HG03575 (cell line): ENCODE measurements around the gene TET1.
"Not testable (repeated sequence)": the region's sequence is repeated elsewhere in the genome, so short reads cannot be mapped to it uniquely, and the experiment has no call there.

Source experiments
- ATAC-seq: cut with Tn5 transposase; IDR thresholded peaks from one replicate; pipeline ENCODE4 v1.9.1; 2021; ENCODE audit not compliant: unreplicated experiment, insufficient number of reproducible peaks, low FRiP score; ENCODE audit errors: extremely low read depth

The TET1 gene

DNA sequence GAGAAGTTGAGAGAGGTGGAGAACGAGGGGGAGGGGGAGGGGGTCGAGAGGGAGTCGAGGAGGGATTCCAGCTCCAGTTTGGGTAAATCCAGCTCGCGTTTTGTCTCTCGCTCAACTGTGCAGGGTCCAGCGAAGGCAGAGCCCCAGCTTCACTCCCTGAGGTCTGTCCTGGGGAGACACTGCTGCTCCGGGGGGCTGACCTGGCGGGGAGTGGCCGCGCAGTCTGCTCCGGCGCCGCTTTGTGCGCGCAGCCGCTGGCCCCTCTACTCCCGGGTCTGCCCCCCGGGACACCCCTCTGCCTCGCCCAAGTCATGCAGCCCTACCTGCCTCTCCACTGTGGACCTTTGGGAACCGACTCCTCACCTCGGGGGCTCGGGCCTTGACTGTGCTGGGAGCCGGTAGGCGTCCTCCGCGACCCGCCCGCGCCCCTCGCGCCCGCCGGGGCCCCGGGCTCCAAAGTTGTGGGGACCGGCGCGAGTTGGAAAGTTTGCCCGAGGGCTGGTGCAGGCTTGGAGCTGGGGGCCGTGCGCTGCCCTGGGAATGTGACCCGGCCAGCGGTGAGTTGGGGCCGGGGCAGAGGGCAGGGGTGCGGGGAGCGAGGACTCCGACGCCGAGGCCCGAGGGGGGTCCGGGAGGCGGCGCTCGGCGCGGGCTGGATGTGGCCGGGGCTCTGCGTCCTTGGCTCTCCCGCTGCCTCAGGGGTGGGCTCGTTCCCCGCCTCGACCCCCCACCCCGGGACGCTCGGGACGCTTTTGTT lies at the start of gene TET1:
Gene TET1, plus strand, starts transcription at position 152 of the 757 bp plus-strand sequence. CDS start 12,002 bp downstream, outside the sequence.
- ATAC-seq, result no peak

DNA sequence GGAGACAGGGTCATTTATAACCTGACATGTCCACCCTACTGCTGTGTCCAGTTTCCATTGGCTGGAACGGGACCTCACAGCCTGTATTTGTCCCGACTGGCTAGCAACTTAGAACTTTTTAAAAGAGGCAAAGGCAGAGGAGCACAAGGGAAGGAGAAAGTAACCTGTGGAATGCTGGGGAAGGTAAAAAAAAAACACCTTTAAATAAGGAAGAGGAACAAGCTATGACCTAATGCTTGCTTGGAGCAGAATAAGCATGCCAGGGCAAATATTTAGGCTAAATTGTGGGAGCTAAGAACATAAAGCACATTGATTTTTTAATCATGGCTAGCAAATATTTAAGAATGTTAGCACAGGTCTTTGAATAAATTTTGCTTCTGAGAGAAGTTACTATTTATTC lies 43.9 kb upstream of the TET1 start:
- ATAC-seq, result not testable (repeated sequence)

DNA sequence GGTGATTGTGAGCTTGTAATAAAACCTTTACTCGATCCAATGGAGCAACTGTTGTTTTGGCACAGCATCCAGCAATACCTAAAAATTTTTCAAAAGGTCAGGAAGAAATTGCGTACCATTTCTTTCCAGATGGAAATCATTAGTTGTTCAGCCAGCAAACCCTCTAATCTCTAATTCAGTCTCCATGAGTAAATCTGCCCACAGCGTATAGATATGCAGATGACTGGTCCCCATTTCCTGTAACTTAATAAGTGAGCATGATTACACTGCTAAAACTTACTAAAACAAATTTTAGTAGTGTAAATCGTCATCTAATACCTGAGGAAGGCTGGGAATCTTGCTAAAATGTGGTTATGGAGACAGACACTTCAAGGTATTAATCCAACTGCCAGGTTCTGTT lies 43.4 kb upstream of the TET1 start:
- ATAC-seq, result no peak

DNA sequence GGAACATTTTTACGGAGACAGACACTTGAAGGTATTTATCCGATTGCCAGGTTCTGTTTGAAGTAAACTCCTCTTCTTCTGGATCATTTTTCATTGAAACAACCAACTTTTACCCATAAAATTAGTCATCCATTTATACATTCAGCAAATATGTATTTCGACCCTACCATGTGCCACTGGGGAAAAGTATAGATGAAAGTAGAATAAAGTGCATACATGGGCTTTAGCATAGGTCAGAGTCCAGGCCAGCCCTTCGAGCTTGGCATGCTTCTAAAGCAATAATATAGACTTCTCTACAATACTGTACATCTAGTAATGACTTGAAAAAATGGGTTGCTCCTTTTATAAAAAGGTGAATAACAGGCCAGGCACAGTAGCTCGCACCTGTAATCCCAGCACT lies 42.9 kb upstream of the TET1 start:
- no peak for ATAC-seq

DNA sequence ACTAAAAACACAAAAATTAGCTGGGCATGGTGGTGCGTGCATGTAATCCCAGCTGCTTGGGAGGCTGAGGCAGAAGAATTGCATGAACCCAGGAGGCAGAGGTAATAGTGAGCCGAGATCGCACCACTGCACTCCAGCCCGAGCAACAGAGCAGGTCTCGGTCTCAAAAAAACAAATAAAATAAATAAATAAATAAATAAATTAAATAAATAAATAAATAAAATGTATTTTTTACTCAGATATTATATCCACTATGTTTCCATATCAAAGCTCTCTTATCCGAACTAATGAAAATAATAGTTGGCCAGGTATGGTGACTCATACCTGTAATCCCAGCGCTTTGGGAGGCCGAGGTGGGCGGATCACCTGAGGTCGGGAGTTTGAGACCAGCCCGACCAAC lies 41.5 kb upstream of the TET1 start:
- not testable (repeated sequence) for ATAC-seq

DNA sequence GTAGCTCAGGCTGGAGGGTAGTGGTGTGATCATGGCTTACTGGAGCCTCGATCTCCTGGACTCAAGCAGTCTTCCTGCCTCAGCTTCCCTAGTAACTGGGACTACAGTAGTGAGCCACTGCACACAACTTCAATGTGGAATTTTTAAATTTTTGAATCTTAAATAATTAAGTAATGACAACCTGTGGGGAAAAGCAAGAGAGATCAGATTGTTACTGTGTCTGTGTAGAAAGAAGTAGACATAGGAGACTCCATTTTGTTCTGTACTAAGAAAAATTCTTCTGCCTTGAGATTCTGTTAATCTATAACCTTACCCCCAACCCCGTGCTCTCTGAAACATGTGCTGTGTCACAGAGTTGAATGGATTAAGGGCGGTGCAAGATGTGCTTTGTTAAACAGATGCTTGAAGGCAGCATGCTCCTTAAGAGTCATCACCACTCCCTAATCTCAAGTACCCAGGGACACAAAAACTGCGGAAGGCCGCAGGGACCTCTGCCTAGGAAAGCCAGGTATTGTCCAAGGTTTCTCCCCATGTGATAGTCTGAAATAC lies 34.6 kb upstream of the TET1 start:
- ATAC-seq, result not testable (repeated sequence)

DNA sequence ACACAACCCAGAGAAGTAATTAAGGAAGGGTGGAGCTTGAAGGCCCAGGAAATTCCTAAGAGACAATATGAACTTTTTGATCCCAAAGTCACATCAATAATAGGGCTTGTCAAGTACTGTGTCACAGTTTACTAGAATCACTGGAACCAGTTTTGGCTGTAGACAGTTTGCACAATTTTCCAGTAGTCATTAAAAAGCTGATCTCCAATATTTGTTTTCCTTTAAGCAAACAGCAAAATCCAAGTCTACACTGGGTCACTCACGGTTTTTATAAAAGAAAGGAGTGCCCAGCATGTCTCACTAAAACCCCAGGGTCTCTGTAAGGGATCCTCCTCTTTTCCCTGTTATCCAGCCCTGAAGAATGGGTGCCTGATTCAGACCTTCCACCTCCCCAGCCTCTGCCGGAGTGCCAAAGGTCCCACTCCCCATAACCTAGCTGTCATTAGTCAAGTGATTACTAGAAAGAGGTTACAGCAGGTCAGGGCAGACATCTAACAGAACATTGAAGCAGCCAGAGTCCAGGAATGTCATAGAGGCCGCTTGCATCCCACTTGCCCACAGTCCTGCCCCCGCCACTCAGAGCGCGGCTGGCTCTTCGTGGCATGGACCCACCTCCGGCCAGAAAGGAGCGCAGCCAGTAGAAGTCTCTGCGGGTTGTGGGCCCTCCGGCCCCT lies 33.4 kb upstream of the TET1 start:
- ATAC-seq, result peak; percentile 22

DNA sequence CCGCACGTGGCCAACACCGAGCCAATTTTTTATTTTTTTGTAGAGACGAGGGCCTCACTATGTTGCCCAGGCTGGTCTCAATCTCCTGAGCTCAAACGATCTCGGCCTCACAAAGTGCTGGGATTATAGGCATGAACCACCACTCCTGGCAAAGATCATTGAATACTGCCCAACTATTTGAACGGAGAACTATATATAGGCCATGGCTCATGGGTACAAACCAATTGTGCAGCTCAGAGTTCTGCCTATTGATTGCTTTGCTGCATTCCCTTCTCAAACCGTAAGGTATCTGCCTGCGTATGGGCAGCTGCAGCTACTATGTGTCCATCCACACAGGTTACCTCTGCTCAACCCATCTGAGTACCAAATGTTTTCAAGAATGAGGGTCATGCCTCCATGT lies 23.2 kb upstream of the TET1 start:
- ATAC-seq, result no peak

DNA sequence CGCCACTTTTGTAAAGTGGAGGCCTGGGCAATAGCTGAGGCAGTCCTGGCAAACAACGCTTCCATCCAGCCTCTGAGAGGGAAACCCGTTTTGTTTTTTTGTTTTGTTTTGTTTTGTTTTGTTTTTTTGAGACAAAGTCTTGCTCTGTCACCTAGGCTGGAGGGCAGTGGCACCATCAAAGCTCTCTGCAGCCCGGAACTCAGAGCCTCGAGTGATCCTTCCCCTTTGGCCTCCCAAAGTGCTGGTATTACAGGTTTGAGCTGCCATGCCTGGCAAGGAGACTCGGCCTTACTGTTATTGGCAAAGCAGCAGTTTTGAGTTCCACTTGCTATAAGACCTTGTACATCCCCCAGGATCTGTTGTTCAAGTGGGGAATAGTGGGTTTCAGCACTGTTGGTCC lies 22.3 kb upstream of the TET1 start:
- no peak for ATAC-seq

DNA sequence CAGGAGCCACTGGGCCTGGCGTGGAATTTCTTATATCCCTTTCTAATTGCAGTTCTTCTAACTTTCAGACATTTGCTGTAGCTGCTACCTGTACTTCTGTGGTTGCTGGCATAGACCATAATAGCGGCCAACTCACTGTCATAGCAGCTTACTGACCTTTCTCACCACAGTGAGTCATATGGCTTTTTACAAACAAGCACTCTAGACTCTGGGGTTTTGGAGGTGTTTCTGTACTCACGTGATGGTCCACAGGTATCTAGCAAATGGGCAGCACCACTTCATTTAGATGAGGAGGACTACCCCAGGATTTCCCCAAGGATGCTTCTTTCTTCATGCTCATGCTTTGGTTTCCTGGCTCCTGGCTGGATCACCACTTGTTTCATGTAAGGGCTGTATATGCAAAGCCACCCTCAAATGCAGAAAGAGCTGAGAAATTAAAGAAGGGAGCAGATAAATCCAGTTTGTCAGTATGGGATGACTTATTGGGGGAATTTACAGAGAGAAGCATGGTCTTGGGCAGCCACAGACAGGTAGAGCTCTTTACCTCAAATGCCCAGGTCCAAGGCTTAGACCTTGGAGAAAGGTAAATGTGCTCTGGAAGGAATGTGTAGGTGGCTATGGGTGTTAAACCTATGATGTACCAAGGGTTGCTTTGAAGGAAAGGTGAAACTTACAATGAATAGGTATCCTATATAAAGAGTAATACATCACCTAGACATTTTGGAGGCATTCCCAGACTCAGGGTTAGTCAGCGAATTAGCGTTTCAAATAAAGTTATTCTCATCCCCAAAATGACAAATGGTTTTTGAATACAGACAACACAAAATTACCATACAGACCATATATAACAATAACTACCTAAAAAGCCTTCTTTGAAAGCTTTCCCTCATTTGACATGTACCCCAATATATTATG lies 16.9 kb upstream of the TET1 start:
- ATAC-seq, result no peak

DNA sequence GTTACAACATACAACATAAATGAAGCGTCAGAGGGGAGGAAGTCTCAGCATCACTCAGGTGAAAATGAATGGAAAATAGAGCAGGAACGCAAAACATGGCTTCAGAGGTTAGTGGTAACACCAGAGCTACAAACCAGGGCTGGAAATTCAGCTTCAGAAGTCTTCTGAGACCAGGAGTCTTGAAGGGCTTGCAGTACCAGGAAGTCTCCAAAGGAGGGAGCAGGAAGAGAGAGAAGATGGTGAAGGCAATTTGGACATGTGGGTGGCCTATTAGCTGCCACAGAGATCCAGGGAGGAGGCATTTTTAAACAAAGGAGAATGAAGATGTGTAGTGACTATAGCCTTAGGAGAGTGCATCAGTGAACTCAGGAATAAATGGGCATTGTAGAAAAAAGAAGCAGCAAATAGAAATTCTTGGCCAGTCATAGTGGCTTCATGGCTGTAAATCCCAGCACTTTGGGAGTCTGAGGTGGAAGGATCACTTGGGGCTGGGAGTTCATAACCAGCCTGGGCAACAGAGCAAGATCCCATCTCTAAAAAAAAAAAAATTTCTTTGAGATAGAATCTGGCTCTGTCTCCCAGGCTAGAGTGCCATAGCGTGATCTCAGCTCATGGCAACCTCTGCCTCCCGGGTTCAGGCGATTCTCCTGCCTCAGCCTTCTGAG lies 9.3 kb upstream of the TET1 start:
- no peak for ATAC-seq

DNA sequence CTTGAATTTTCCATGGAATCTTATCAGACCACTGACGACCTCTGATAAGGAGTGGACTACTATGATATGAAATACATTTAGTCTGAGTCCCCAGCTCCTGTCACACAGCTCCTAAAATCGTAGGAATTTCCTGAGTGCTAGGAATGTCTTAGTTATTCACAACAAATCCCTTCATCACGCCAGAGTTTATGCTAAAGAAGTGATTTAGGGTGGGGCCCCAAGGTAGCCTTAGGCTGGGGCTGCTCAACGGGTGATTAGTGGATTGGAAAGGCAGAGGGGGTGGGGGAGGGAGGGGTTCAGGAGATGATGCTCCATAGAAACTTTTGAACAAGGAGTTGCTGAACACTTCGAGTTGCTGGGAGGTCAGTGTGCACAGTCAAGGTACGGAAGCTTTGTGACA lies 7.0 kb upstream of the TET1 start:
- no peak for ATAC-seq

DNA sequence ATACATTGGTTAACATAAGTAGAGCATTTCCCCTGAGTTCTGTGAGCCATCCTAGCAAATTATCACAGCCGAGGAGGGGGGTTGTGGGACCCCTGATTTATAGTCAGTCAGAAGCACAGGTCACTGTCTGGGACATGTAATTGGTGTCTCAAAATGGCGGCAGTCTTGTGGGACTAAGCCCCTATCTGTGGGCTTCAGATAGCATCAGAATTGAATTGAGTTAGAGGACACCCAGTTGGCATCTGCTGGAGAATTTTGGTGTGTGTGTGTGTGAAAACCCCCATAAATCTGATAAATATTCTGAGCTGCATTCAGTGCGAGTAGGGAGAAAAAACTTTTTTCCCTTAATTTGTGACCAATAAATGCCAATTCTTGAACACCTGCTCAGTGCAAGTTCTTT lies 6.5 kb upstream of the TET1 start:
- no peak for ATAC-seq

DNA sequence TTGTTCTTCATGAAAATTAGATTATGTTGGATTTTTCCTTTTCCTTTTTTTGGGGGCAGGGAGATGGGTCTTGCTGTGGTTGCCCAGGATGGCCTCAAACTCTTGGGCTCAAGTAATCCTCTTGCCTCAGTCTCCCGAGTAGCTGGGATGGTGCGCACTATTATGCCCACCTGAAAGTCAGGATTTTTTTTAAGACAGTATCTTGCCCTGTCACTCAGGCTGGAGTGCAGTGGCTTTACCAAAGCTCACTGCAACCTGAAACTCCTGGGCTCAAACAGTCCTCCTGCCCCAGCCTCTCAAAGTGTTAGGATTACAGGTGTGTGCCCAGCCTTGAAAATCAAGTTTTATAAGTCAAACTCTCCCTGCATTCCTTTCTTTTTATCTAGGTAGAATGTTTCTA lies 1.7 kb upstream of the TET1 start:
- no peak for ATAC-seq

DNA sequence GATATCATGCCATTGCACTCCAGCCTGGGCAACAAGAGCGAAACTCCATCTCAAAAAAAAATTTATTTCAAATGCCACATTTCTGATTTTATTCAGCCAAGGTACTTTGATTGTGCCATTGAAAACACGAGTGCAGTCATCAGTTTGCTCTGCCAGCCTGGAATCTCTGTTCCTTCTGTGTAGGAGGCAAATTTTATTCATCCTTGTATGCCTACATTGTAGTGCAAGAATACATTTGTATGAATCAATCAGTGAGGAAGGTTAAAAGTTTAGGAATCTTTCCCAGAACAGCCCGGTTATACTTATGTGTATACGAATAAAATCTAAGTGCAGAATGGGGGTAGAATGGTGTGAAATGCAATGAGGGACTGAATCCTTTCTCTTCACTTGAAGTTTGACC lies 886 bp upstream of the TET1 start:
- no peak for ATAC-seq

DNA sequence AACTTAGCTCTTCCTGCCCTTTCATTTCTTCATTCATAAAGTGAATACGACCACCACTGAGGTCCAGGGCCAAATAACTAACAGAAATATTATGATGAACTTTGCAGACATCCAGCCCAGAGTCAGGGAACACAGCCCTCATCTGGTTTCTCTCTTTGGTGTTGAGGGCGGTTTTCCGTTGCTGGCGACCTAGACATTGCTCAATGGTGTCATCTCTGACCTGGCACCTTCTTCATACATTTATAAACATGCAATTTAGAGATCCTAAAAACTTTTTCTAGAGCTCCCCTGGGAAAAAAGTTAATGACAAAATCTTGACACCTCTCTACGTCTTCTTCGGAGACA lies 324 bp upstream of the TET1 start:
- ATAC-seq, result no peak

DNA sequence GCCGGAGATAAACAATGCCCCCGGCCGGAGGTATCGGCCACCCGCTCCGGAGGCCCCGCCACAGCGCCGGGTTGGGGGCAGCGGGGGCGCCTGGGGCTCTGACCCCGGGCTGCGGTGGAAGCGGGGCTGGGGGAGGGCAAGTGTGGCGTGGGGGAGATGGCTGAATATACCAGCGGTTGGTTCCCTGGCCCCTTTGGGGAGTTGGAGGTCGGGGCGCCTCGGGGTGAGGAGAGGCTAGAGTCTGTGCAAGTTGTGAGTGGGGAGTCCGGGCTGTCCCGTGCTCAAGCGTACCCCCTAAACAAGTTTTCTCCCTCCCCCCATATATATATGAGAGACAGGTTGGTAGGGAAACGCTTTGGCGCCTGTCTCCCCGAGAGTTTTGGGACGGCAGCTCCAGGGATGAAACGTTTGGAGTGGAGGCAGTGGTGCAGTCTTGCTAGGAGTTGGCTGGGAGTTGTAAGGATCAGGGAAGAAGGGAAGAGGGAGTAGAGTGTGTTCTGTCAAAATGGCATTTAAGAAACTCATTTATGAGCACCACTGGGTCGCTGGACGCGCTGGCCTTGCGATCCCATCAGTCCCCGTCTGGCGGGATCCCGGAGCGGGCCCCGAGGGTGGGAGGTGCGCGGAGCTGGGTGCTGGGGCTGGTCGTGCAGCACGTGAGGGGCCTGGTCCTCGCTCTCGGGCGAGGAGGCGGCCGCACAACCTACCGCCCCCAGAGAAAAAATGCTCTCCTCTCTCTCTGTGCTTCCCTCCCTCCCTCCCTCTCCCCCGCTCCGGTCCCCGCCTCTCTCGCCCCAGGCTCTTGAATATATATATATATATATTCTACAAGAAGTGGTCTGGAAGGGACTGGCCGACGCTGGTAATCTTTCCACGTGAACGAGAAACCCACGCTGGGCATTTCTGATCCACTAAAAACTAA lies 1.1 kb downstream of the TET1 start:
- no peak for ATAC-seq
